GM18858 (cell line): ENCODE measurements around the gene LRRC27.

Experiments used
- ATAC-seq: cut with Tn5 transposase; IDR thresholded peaks from one replicate; pipeline ENCODE4 v1.9.1; 2021; ENCODE audit not compliant: unreplicated experiment

Gene LRRC27

GRCh38 chr10:132355297-132355696, 23.3 kb downstream of the LRRC27 start:
- no peak for ATAC-seq

DNA sequence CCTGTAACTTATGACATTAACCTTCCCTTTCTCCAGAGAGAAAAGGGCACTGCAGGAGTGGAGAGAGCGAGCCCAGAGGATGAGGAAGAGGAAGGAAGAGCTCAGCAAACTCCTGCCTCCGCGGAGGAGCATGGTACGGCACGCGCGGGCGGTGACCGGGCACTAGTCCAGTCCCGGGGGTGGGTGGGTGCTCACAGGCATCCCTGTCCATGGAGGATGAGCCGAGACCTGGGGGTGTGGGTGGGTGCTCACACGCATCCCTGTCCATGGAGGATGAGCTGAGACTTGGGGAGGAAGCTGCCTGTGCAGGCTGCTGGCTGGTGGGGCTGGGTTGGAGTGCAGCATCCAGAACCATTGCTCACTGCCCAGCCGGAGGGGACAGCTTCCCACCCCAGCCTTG, 23.8 kb downstream of the LRRC27 start:
- ATAC-seq = no peak

- ATAC-seq = no peak
Observed at GRCh38 chr10:132356621-132357195, 24.7 kb downstream of the LRRC27 start.

GRCh38 chr10:132357286-132358058, 25.5 kb downstream of the LRRC27 start:
- ATAC-seq = no peak

DNA sequence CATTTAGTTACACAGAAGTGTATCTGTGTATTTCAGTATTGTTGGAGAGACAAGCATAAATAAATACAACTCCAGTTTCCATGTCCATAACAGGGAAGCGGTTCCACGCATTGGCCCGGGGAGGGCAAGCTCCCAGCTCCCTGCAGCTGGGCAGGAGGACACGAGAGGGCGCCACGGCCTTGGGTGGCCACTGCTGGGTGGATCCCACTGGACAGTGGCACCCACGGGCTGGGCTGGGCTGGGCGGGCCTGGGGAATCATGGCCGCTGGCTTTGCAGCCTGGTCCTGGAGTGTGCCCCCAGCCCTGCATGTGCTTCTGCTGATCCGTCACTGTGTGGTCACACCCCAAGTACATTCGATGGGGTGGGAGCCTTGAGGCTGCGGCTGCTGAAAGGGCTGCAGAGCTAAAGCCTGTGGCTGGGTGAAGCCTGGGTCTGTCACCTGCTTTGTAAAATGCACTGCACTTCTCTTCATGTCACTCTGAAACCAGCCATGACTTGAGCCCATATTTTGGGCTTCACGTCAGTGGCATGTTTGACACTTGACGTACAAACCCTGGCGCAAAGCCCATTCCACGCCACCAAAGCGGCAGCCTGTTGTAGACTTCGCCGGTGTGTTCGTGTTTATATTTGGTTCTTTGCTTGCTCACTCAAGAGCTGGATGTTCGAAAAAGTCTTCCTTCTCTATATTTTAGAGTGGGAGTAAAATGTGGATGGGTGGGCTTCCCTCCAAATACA, 27.5 kb downstream of the LRRC27 start:
- no peak for ATAC-seq

GRCh38 chr10:132360766-132361447, 28.9 kb downstream of the LRRC27 start:
- no peak for ATAC-seq

DNA sequence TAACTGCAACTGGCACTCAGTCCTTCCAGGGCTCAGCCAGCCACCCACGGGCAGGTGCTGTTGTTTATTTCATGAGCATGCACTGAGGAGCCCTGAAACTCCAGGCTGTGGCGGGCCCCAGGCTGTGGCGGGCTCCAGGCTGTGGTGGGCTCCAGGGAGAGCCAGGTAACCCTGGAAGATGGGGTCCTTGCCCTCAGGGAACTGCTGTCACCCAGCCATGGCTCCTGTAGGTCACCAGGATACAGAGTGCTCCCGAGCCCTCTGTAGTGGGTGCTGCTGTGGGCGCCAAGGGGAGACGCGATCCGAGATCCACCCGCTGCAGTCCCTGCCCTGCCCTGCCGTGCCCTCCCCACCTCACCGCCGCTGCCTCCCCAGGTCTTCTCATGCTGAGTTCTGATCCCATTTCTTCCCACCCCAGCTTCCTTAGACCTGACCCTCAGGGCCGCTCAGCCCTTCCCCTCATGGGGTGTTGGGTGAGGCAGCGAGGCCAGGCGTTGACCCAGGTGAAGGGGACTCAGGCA, 29.6 kb downstream of the LRRC27 start:
- ATAC-seq = no peak

DNA sequence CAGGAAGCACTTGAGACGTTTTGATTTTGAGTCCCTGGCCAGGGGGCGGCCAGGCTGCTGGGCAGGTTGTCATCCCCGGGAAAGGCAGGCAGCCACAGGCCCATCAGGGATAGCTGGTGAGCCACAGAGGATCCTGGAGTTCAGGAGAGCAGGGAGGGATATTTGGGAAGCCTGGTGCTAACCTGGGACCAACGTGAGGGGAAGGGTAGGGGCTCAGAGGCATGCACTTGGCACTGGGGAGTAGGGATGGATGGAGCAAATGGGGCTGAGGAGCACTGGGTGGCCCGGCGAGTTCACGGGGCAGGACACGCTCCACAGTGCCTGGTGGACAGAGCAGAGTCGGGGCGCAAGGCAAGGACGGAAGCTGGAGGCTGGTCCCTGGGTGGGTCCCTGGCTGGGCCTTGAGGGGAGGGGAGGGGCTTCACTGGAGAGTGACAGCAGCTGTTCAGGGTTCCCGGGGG, 30.2 kb downstream of the LRRC27 start:
- no peak for ATAC-seq

DNA sequence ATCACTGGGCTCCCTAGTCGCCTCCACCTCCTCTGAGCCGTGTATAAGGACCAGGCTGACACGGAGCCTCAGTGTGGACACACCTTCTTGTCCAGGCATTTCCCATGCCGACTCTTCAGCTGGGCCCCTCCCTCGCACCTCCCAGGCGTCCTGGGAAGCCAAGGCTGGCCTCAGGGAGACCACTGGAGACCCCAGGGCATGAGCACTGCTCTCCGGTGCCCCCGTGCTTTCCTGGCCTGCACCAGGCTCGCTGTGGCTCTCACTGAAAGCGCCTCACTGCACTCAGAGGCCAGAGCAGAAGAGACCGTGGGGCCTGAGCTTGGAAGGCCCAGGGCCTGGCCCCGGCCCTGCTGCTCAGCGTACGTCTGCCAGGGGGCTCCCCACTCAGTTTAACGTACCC, 31.4 kb downstream of the LRRC27 start:
- no peak for ATAC-seq

DNA sequence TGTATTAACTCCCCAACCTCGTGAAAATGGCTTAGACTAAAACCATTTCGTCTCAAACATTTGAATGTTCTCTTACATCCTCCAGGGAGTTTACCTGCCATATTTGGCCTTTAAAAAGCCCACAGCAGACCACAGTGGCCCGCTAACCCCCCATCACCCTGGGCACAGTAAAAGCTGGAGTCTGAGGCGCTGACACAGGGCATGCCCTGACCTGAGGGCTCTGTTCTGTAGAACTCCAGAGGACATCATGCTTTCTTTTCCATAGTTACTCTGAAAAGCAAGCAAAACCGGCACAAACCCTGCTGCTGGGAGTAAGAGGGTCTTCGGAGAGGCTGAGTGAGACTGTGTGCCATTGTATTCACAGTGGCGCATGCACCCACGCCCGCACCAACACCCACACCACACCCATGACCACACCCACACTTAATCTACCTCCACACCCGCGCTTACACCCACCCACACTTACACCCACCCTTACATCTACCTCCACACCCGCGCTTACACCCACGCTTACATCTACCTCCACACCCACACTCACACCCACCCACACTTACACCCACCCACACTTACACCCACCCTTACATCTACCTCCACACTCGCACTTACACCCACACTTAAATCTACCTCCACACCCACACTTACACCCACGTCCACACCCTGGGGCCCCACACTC, 32.1 kb downstream of the LRRC27 start:
- no peak for ATAC-seq

DNA sequence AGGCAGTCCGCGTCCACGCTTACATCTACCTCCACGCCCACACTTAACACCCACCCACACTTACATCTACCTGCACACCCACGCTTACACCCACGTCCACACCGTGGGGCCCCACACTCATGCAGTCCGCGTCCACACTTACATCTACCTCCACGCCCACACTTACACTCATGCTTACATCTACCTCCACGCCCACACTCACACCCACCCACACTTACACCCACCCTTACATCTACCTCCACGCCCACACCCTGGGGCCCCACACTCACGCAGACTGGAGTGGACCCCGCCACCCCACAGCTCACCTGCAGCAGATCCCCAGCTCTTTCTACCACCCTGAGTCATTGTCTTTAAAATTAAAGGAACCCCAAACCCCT, 32.6 kb downstream of the LRRC27 start:
- no peak for ATAC-seq

DNA sequence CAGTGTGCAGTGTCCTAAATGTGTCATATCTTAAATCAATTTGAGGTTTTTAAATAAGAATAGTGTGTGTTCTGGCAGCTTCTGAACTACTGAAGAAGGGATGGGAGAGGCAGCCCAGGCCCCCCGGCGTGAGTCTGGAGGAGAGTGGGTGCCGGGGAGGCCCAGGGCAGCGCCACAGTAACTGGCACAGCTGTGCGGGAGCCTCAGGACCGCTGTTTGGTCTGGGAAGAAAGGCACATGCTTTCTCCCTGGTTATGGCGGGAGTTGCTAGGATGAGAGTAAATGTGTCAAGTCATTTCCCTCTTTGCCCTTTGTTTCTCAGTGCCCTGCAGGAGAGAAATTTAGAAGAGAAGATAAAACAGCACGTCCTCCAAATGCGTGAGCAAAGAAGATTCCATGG, 33.1 kb downstream of the LRRC27 start:
- no peak for ATAC-seq

DNA sequence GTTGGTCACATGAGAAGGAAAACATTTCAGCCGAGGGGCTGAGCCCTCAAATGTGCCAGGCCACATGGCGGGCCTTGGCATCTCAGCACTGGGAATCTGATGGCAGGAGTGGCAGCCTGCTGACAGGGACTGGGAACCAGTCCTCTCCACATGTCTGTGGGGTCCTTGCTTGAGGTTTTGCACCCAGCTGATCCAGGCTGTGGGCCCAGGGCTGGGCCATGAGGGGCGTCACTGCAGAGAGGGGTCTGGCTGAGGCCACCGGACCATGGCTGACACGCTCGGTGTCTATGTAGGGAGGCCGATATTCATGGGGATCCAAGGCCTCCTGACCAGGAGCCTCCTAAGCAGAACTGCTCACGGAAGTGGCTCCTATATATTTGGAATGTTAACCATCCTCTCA, 34.0 kb downstream of the LRRC27 start:
- no peak for ATAC-seq

DNA sequence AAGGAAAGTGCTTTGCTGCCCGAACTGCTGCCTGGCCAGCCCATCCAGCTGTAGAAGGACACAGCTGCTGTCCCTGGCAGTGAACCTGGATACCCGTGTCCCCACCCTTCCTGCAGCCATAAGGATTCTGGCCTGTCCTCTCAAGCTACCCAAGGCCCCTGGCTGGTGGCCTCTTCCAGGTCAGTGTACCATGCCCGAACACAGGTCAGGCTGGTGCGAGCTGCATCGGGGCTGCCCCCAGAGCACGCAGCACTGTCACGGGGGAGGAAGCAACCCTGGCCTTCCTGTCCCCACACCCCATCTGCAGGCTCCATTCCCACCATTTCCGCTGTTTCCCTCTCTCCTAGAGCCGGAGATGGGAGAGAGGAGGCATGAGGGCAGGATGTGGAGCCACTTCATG, 34.5 kb downstream of the LRRC27 start:
- ATAC-seq = no peak

GRCh38 chr10:132368391-132368790, 36.4 kb downstream of the LRRC27 start:
- ATAC-seq = no peak

DNA sequence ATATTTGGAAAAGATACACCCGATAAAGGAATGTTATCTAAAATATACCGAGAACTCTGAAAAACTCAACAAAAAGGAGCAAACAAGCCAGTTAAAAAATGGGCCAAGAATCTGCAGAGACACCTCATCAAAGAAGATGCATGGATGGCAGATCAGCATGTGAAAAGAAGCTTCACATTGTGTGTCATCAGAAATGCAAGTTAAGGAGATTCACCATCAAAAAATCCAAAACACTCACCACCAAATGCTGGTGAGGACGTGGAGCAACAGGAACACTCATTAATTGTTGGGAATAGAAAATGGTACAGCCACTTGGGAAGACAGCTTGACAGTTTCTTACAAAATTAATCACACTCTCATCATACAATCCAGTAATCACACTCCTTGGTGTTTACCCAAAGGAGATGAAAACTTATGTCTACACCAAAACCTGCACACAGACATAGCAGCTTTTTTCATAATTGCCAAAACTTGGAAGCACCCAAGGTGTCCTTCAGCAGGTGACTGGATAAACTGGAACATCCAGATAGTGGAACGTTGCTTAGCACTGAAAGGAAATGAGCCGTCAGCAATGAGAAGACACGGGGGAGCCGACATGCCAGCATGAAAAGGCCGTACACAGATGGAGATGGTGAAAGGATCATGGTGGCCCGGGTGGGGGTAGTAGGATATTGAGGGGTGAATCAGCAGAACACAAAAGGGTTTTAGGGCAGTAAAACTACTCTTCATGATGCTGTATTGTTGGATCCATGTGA, 37.1 kb downstream of the LRRC27 start:
- no peak for ATAC-seq

GRCh38 chr10:132369636-132370185, 37.7 kb downstream of the LRRC27 start:
- ATAC-seq = no peak

- ATAC-seq = no peak
Observed at GRCh38 chr10:132370426-132371340, 38.7 kb downstream of the LRRC27 start.

GRCh38 chr10:132371641-132372081, 39.7 kb downstream of the LRRC27 start:
- no peak for ATAC-seq
